Measurements from ENCODE around the gene TTC3. TPM values are rescaled to one million over a fixed set of nuclear protein-coding genes. Genes with fewer than 3 reads are reported as not detected.

The TTC3 gene
- total RNA-seq, 1 donor from 2014 or later = 216 TPM

DNA sequence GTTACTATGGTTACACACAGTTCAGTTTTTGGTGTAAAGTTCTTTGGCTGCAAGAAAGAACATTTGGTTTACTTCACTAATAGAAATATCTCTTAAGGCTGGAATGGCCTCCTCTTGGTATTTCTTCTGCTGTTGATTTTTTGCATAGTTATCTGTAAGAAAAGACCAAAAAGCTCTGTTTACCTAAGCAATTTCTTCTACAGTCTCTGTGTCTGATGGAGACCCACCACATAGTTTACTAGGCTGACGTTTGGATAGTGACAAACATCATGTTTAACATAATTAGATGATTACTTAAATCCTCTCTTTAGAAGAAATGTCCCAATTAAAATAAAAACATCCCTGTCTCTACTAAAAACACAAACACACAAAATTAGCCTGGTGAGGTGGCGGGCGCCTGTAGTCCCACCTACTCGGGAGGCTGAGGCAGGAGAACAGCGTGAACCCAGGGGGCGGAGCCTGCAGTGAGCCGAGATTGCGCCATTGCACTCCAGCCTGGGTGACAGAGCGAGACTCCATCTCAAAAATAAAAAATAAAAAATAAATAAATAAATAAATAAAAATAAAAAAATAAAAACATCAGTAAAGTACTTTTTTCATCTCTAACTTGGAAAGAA lies 7.4 kb upstream of the TTC3 start:
- Mint-ChIP-seq H3K36me3 (ENCODE audit: low read depth) (peaks cover 8% of the 10 kb centered on the region), H3K4me3 (no peak overlapping the region), H3K27ac (ENCODE audit: unreplicated experiment) (no peak overlapping the region), H3K4me1 (peaks cover 46% of the 10 kb centered on the region), H3K27me3 (ENCODE audit: low read depth) (no peaks in the 10 kb centered on the region), H3K9me3 (no peaks in the 10 kb centered on the region)
- no peak for DNase-seq (ENCODE audit: low read depth, low spot score)
- TF ChIP-seq, protein P1, sequence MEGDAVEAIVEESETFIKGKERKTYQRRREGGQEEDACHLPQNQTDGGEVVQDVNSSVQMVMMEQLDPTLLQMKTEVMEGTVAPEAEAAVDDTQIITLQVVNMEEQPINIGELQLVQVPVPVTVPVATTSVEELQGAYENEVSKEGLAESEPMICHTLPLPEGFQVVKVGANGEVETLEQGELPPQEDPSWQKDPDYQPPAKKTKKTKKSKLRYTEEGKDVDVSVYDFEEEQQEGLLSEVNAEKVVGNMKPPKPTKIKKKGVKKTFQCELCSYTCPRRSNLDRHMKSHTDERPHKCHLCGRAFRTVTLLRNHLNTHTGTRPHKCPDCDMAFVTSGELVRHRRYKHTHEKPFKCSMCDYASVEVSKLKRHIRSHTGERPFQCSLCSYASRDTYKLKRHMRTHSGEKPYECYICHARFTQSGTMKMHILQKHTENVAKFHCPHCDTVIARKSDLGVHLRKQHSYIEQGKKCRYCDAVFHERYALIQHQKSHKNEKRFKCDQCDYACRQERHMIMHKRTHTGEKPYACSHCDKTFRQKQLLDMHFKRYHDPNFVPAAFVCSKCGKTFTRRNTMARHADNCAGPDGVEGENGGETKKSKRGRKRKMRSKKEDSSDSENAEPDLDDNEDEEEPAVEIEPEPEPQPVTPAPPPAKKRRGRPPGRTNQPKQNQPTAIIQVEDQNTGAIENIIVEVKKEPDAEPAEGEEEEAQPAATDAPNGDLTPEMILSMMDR (conservative IDR thresholded peaks at IDR 0.05) = no peak

DNA sequence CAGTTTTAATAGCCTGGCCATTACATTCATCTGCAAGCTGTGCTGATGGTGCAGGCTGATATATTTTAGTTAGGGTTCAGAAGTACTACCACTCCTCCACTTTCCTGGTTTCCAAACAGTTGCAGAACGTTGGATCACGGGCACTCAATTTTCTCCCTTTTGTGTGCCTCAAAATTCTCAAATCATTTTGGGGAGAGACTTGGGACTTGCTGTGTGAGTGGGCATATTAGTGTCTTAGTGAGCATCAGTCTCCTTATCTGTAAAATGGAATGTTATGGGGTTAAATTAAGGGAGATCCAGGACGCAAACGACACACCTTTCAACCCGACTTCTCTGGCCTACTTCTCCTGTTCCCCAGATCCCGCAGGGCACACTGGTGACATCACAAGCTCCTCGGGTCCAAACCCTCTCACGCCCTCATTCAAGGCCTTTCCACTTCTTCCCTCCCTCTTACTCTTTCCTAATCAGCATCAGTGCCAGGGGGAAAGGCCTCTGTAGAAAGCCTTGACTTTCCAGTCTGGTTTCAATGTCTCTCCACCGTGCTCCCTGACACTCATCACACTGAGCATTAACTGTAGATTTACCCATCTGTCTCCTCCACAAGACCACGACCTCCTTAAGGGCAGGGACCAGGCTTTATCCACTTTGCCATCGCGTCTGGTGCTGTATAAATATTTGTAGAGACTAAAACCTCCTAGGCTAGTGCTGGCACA lies 1.3 kb upstream of the TTC3 start:
- TF ChIP-seq, protein P1 (conservative IDR thresholded peaks at IDR 0.05) = no peak

DNA sequence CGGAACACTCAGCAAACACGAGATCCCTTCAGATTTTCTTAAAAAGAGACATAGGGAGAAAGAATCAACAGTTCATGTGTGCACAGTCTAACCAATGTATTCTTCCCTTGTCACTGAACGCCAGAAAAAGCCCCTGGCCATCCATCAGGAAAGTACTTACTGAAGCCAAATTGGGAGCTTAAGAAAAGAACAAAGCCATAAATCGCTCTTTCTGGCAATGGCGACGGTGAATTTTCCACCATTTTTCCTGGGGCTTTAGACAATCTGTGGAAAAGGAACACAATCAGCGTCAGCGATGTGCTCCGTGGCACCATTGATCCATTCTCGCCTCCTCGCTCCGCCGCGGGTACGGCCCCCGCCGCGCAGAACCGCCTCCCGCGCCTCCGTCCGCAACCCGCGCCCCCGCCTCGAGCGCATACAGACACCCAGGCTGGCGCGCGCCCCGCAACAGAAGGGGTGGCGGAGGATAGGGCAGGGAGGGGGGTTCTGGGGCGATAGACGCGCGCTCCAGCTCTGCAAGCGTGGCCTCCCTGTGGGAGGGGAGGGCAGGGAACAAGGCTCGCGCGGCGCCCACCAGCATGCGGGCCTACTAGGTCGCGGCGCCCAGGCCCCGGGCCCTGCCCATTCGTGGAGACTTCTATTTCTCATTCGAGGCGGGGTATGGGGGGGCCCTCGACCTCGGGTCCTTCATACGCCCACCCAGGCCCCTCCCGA lies 623 bp upstream of the TTC3 start:
- TF ChIP-seq, protein P1 (conservative IDR thresholded peaks at IDR 0.05) = no peak
- DNase-seq (ENCODE audit: low read depth, low spot score) = no peak
- H3K27ac Mint-ChIP-seq (ENCODE audit: unreplicated experiment) = peak overlapping the region; percentile 94
- no peaks in the 10 kb centered on the region for H3K27me3 Mint-ChIP-seq (ENCODE audit: low read depth)
- H3K9me3 Mint-ChIP-seq = no peaks in the 10 kb centered on the region
- peaks cover 47% of the 10 kb centered on the region for H3K4me1 Mint-ChIP-seq
- H3K4me3 Mint-ChIP-seq = peak overlapping the region; percentile 86
- peaks cover 8% of the 10 kb centered on the region for H3K36me3 Mint-ChIP-seq (ENCODE audit: low read depth)

More for the DNA sequence above, 1.3 kb upstream of the TTC3 start:
- H3K27ac Mint-ChIP-seq (ENCODE audit: unreplicated experiment) = peak overlapping the region; percentile 94
- H3K9me3 Mint-ChIP-seq = no peaks in the 10 kb centered on the region
- no peaks in the 10 kb centered on the region for H3K27me3 Mint-ChIP-seq (ENCODE audit: low read depth)
- peaks cover 8% of the 10 kb centered on the region for H3K36me3 Mint-ChIP-seq (ENCODE audit: low read depth)
- no peak for DNase-seq (ENCODE audit: low read depth, low spot score)
- H3K4me3 Mint-ChIP-seq = peak overlapping the region; percentile 86
- H3K4me1 Mint-ChIP-seq = peaks cover 44% of the 10 kb centered on the region

DNA sequence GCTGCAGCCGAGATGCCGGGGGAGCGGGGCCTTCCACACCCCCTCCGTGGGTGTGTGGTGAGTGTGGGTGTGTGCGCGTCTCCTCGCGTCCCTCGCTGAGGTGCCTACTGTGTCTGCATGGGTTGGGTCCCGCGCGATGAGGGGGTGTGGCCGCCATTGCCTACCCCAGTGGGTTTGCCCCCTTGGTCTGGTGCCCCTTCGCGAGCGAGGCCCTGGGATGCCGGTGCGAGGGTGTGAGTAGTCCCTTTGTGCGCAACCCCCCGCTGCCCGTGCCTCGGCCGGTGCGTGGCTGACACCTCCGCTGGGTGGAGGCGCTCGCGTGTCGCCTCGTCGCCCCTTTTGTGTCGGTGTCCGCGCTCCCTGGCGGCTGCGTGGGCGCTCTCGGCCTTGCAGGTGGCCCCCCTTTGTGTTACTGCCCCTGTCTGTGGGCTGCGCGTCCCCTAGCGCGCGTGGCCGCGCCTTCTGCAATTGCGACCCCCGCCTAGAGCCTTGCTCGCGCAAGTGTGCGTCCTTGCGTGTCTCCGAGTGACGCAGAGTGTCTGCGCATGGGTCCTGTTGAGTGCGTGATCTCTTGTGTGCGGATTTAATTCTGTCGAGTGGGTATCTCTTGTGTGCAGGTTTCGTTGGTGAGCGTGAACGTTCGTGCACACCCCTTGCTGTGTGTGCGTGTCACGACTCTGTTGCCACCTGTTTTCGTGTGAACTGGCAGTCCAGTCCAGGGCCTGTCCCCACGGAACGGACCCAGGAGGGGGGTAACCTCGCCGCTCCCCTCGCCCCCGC lies 553 bp downstream of the TTC3 start:
- H3K9me3 Mint-ChIP-seq = no peaks in the 10 kb centered on the region
- H3K36me3 Mint-ChIP-seq (ENCODE audit: low read depth) = peaks cover 5% of the 10 kb centered on the region
- peak overlapping the region; percentile 97 for H3K27ac Mint-ChIP-seq (ENCODE audit: unreplicated experiment)
- DNase-seq (ENCODE audit: low read depth, low spot score) = no peak
- no peaks in the 10 kb centered on the region for H3K27me3 Mint-ChIP-seq (ENCODE audit: low read depth)
- H3K4me1 Mint-ChIP-seq = peaks cover 55% of the 10 kb centered on the region
- H3K4me3 Mint-ChIP-seq = peak overlapping the region; percentile 97
- TF ChIP-seq, protein P1 (conservative IDR thresholded peaks at IDR 0.05) = no peak

DNA sequence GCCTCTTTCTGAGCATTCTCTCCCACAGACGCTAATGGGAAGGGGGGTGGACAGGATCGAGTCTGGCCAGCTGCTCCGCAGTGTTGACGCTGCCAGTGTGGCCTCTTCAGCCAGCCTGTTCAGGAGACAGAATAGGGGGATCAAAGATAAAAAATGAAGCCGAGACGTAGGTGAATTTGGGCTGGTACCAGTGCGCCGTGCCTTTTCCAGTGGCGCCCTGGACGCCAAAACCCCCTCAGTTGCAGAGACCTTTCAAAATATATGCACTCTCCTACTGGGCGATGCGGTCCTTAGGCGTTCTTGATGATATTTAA lies 1.1 kb downstream of the TTC3 start:
- DNase-seq (ENCODE audit: low read depth, low spot score) = no peak
- peaks cover 2% of the 10 kb centered on the region for H3K9me3 Mint-ChIP-seq
- H3K4me1 Mint-ChIP-seq = peaks cover 57% of the 10 kb centered on the region
- TF ChIP-seq, protein P1 (conservative IDR thresholded peaks at IDR 0.05) = no peak
- H3K27ac Mint-ChIP-seq (ENCODE audit: unreplicated experiment) = peak overlapping the region; percentile 97
- peak overlapping the region; percentile 97 for H3K4me3 Mint-ChIP-seq
- peaks cover 3% of the 10 kb centered on the region for H3K36me3 Mint-ChIP-seq (ENCODE audit: low read depth)
- no peaks in the 10 kb centered on the region for H3K27me3 Mint-ChIP-seq (ENCODE audit: low read depth)
